Activated CD4-positive, alpha-beta T cell treated with anti-CD3 and anti-CD28 coated beads, Interleukin-10, Interleukin-2, amounts not matched to agents 100 ng/mL and 50 ng/mL, durations not matched to agents 16 hours and 8 hours (primary cell): Measurements from ENCODE around the gene RAB27B.

Experiments used
- DNase-seq: peaks from one replicate; pipeline ENCODE4 v3.0.0-alpha.2; 2020

RAB27B gene

GRCh38 chr18:54916507-54916906 is 88.2 kb downstream of the RAB27B start:
- no peak for DNase-seq

- DNase-seq = no peak
These were observed 89.8 kb downstream of the RAB27B start for GRCh38 chr18:54918060-54918459.

GRCh38 chr18:54919412-54919811 is 91.1 kb downstream of the RAB27B start:
- DNase-seq = no peak

GRCh38 chr18:54923339-54923956 is 95.2 kb downstream of the RAB27B start:
- DNase-seq = no peak

- no peak for DNase-seq
These were observed 96.7 kb downstream of the RAB27B start for GRCh38 chr18:54924948-54925347.

GRCh38 chr18:54926593-54927325 is 98.5 kb downstream of the RAB27B start:
- no peak for DNase-seq

- no peak for DNase-seq
These were observed 100.0 kb downstream of the RAB27B start for GRCh38 chr18:54928236-54928635.

- no peak for DNase-seq
These were observed 102.9 kb downstream of the RAB27B start for GRCh38 chr18:54931152-54931551.

- no peak for DNase-seq
These were observed 104.2 kb downstream of the RAB27B start for GRCh38 chr18:54932472-54932871.

GRCh38 chr18:54938506-54938905 is 110.2 kb downstream of the RAB27B start:
- DNase-seq = no peak

- DNase-seq = no peak
These were observed 111.2 kb downstream of the RAB27B start for GRCh38 chr18:54939361-54939917.

- no peak for DNase-seq
These were observed 113.9 kb downstream of the RAB27B start for GRCh38 chr18:54942144-54942543.

- DNase-seq = no peak
These were observed 114.3 kb downstream of the RAB27B start for GRCh38 chr18:54942569-54942968.
